GM21515 (cell line): ENCODE measurements around the gene SLC35G2.
A peak's percentile ranks its signal among the peaks of the same experiment; 100 is the strongest.
"Not testable (repeated sequence)": the region's sequence is repeated elsewhere in the genome, so short reads cannot be mapped to it uniquely, and the experiment has no call there.

Source experiments
- ATAC-seq: cut with Tn5 transposase; IDR thresholded peaks from one replicate; pipeline ENCODE4 v1.9.1; 2021; ENCODE audit not compliant: unreplicated experiment

Gene SLC35G2

DNA sequence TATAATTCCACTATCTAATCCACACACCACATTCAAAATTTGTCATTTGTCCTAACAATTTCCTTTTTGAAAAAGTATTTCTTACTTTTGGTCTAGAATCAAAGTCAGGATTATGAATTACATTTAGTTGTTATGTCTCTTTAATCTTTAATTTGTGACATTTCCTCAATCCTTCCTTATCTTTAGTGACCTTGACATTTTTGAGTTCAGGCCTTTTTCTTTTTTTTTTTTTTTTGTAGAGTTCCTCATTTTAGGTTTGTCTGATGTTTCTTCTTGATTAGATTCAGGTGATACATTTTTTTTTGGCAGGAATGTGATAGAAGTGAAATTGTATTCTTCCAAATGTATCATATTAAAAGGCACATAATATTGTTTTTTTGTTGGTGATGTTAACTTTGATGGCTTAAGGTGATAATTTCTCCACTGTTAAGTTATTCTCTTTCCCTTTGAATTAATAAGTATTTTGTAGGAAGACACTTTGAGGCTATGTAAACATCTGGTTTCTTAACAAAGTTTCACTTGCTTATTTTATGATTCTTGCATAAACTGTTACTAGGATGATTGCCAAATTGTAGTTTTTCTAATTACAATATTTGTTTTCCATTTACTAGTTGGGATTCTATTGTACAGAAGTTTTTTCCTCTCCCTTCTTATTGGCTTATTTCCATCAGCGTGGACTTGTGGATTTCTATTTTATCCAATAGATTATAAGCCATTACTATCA lies 16.3 kb downstream of the SLC35G2 start:
- no peak for ATAC-seq

DNA sequence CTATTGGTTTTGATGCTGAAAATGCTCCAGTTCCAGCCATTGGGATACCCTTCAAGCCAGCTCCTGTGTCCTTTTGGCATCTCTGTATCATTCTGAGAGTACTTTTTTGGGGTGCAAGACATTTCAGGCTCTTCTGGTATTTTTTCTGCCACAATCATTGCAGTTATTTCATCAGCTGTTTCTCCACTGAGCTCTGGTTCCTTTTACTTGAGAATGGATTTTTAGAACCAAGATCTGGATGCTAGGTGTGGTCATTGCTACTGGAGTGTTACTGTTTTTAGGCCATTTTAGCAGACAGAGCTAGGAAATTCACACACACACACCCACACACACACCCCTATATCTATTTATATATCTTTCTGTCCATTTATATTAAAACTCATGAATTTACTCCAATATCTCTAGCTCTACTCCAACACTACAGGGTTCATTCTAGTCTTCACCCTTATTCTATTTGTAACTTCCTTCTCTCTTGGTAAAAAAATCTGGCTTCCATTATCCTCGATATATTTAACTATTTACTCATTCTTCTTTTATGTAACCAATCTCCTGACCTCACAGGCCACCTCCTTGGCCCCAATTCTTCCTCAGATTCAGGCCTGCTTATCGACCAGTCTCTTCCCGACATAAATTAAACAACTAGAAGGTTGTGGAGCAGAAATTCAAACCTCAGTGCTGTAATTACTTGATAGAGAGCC lies 17.0 kb downstream of the SLC35G2 start:
- ATAC-seq = no peak

DNA sequence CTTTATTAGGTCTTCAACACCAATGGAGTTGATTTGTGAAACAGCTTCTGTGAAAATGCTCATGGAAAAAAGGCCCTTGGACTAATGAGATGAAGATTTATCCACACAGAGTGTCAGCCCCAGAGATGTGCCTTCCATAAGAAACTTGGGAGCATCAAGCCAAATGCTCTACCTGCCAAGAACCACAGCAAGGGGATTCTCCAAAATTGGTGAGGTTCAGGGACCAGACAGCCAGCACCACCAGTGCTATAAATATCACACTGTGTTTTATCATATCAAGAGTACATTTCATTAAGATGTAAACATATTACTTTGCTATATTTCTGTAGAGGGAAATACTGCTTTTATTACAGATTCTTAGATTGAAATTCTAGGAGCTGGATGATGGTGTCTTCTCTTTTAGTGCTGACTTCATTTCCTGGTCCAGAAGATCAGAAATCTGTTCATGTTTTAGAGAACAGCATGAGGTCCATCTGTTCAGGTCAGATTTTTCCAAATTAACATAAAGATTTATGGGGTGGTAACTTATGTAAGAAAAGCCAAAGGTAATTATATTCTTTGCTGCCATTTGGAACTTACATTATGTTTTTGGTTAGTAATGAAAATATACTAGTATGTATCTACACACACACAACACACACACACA lies 17.7 kb downstream of the SLC35G2 start:
- no peak for ATAC-seq

DNA sequence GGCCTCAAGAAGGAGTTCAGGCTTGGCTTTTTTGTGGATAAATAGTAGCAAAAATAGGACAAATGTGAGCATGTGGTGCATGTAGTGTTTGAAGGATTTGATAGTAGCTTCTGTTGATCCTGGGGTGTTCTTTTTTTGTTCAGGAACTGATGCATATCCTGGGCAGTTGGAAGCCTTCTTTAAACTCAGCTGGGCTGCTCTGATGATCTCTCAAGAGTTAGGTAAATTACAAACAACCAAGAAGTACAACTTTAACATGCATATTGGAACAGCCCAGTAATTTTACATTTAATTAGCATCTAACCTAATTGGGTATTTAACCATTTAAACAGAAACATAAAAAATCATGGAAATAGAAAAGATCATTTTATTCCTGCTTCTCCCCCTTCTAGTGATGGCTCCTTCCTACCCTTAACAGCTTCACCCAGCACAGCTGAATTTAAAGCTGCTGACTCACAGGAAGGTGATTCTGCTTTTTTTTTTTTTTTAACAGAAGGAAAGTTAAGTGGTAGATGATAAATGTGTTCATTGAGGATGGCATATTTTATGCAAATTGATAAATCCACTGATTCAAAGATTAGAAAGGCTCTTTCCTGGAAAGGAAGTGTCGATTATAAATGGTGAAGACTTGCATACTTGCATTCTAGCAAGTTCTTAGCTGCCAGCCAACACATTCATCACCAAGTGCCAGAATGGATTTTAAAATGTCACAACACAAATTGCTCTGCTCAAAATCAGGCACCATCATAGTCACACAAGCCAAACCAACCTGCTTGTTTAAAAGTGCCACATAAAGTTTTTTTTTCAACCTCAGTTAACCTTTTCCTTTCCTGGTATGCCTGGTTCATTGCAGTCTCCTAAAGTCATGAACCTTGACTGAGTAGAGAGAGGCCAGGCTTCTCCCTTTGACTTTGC lies 20.0 kb downstream of the SLC35G2 start:
- no peak for ATAC-seq

GRCh38 chr3:136839556-136839931 lies 20.6 kb downstream of the SLC35G2 start:
- ATAC-seq = no peak

- no peak for ATAC-seq
Observed at GRCh38 chr3:136840252-136840651, 21.3 kb downstream of the SLC35G2 start.

GRCh38 chr3:136842294-136842693 lies 23.4 kb downstream of the SLC35G2 start:
- no peak for ATAC-seq

DNA sequence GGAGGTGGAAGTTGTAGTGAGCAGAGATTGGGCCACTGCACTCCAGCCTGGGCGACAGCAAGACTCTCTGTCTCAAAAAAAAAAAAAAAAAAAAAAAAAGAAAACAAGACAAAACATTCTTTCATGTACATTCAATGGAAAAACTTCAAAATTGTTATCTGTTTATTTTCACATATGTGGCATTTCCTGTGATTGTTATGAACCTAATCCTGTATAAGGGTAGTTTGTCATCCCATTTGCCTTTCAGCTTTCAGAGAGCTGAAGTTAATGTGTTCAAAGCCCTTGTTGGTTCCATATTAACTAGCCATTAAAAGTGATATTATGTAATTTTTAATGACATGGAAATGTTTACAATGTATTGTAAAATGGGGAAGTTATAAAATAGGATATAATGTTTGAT lies 25.8 kb downstream of the SLC35G2 start:
- ATAC-seq = no peak

DNA sequence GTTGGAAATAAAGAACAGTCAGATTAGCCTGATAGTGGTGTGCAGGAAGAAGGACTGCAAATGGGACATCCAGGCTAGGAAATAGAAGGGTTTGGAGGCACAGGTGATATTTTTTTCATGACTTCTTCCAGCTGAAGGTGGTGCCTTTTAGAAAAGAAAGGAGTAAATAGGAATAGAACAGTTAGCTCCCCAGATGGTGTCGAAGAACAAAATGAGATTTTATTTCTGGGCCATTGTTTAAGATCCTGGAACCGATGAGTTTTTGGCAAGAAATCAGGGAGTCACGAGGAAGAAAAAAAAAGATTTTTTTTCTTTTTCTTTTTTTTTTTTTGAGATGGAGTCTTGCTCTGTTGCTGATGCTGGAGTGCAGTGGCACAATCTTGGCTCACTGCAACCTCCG lies 33.3 kb downstream of the SLC35G2 start:
- no peak for ATAC-seq

DNA sequence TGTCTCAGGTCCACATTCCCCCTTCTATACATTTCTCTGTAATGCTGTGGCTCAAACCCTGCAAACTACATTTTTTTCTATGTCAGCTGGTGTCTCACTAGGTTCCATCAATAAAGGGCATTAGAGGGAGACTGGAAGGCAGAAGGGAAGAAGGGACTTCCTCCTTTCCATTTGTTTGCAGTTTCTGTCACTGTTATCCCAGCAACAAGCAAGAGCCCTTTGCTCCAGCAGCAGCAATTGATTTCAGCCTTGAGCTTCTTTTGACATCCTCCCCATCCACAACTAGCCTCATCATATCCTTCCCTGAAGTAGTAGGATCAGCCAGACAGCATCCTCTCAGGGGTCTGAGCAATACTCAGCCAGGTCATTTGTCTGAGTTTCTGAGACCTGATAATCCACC lies 37.7 kb downstream of the SLC35G2 start:
- no peak for ATAC-seq

- no peak for ATAC-seq
Observed at GRCh38 chr3:136858381-136858780, 39.5 kb downstream of the SLC35G2 start.

DNA sequence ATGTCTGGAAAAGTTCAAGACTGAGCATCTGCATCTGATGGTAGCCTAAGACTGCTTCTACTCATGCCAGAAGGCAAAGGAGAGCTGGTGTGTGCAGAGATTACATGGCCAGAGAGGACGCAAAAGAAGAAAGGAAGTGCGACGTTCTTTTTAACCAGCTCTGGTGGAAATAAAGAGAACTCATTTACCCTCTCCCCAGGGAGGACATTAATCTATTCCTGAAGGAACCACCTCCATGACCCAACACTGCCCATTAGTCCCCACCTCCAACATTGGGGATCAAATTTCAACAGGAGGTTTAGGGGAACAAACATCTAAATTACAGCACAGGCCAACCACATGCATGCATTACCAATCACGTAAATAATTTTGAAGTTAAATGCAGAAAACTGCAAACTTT lies 41.6 kb downstream of the SLC35G2 start:
- no peak for ATAC-seq

- ATAC-seq = peak; percentile 97
Observed at GRCh38 chr3:136861890-136862616, 43.1 kb downstream of the SLC35G2 start, which contains the start of gene NCK1. Gene NCK1, plus strand, starts transcription at chr3:136862208. Its CDS starts 65,794 bp downstream, at chr3:136928002.

DNA sequence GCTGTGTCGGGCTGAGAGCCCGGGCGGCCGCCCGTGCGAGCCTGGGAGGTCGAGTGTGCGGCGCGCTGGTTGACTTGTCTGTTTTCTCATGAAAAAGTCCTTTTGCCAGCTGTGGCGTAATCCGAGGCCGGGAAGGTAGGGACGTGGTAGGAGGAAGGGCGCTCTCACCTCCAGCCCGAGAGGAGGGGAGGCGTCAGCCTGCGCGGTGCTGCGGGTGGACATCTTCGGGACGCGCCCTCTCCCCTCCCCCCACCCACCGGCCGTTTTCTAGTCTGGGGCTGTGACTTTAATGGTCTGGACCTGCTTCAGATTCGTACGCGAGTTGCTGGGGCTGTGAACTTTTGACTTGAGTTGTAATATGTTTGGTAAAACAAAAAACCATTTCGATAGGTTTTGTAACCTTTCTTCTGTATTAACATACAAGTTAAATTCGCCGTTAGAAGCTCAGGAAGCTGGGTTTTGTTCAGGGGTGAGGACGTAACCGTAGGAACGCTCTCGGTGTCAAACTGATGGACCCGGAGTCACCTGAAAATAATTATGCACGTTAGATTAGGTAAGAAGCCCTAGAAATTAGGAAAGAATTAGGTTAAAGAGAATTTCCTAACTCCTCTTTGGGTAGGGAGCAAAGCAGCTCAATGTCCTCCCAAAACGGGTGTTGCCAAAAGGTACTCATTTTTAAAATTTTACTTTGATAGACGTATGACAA lies 43.8 kb downstream of the SLC35G2 start:
- ATAC-seq = peak; percentile 19

GRCh38 chr3:136869282-136869681 lies 50.4 kb downstream of the SLC35G2 start:
- no peak for ATAC-seq

- not testable (repeated sequence) for ATAC-seq
Observed at GRCh38 chr3:136872258-136872657, 53.3 kb downstream of the SLC35G2 start.

DNA sequence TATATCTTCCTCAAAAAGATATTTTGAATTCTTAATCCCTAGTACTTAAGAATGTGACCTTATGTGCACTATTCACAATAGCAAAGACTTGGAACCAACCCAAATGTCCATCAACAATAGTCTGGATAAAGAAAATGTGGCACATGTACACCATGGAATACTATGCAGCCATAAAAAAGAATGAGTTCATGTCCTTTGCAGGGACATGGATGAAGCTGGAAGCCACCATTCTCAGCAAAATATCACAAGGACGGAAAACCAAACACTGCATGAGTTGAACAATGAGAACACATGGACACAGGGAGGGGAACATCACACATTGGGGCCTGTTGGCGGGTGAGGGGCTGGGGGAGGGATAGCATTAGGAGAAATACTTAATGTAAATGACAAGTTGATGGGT lies 60.6 kb downstream of the SLC35G2 start:
- not testable (repeated sequence) for ATAC-seq

DNA sequence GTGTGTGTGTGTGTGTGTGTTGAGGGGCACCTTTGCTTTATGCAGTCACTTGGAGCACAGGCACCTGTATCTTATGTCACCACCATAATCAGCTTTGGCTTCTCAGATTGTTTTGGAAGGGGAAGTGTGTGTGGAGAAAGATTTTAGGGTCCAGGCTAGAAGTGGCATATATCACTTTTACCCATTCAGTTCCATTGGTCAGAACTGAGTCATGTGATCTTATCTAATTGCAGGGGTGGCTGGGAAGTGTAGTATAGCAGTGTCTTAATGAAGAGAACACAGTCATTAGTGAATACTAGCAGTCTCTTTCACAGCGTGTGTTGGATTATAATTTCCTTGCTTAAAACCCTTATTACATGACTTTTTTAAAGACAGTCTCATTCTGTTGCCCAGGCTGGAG lies 63.6 kb downstream of the SLC35G2 start:
- no peak for ATAC-seq

DNA sequence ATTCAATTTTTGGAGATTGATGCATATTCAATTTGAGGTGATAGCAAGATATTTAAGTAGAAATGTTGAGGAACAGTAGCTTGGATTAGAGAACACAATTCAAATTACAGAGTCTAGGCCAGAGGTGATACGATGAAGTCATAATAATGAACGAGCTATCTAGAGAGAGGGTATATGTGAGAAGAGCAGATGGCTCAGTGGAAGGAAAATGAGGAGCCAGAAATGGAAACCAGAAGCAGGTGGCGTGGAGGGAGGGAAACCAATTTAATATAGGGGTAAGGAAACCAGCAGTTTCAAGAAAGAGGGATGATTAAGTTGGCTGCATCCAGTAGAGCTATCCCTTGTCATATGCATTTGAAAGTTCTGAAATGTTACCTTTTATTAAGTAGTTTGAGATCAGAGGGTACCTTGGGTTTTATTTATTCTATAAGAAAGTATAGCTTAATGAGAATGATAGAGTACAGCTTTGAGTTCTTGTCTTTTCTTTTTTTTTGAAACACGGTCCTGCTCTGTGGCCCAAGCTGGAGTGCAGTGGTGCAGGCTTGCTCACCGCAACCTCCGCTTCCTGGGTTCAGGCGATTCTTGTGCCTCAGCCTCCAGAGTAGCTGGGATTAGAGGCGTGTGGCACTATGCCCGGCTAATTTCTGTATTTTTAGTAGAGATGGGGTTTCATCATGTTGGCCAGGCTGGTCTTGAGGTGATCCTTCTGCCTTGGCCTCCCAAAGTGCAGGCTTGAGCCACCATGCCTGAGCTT lies 65.2 kb downstream of the SLC35G2 start:
- no peak for ATAC-seq
